ENCODE data around the gene C2CD2. TPM values are rescaled to one million over a fixed set of nuclear protein-coding genes. Genes with fewer than 3 reads are reported as not detected.

The C2CD2 gene
- total RNA-seq, 2 experiments from 2014 or later: 8.2 to 8.8 TPM

GRCh38 chr21:41840880-41841279, 112.9 kb downstream of the C2CD2 start:
- Histone ChIP-seq H3K9me3 (ENCODE audit: control insufficient read depth in 1 of 2, insufficient read depth in 1 of 2, low read length in 2 of 2) (no peaks in the 10 kb centered on the region), H3K4me3 (ENCODE audit: low read length) (no peak overlapping the region), H3K27me3 (ENCODE audit: control insufficient read depth in 1 of 2, insufficient read depth in 2 of 2, low read length in 2 of 2) (no peaks in the 10 kb centered on the region), H3K4me1 (ENCODE audit: insufficient read depth, low read length) (no peaks in the 10 kb centered on the region), H3K36me3 (ENCODE audit: insufficient read depth, low read length) (peaks cover 40% of the 10 kb centered on the region), H3K27ac (ENCODE audit: low read depth in 1 of 2, low read length in 2 of 2) (no peak overlapping the region)
- peaks cover 77% of the 10 kb centered on the region for H3K36me3 Mint-ChIP-seq (ENCODE audit: low read depth)
- POLR2A ChIA-PET: no interaction called here
- CTCF ChIA-PET: no interaction called here
- H3K4me3 Mint-ChIP-seq: no peak overlapping the region
- H3K9me3 Mint-ChIP-seq: peaks cover 3% of the 10 kb centered on the region
- no peak overlapping the region for H3K27ac Mint-ChIP-seq
- H3K27me3 Mint-ChIP-seq: no peaks in the 10 kb centered on the region
- TF ChIP-seq CTCF (IDR thresholded peaks at IDR 0.05): no peak
- no peak for ATAC-seq (ENCODE audit: poor library complexity)
- H3K4me1 Mint-ChIP-seq (ENCODE audit: low read depth): no peaks in the 10 kb centered on the region
- no peak for DNase-seq
- intact Hi-C loops (cut with DNase I, micrococcal nuclease): no loop called here

GRCh38 chr21:41839387-41840000, 114.3 kb downstream of the C2CD2 start:
- CTCF ChIA-PET: no interaction called here
- Histone ChIP-seq H3K4me1 (ENCODE audit: insufficient read depth, low read length) (no peaks in the 10 kb centered on the region), H3K36me3 (ENCODE audit: insufficient read depth, low read length) (peaks cover 47% of the 10 kb centered on the region), H3K27me3 (ENCODE audit: control insufficient read depth in 1 of 2, insufficient read depth in 2 of 2, low read length in 2 of 2) (no peaks in the 10 kb centered on the region), H3K9me3 (ENCODE audit: control insufficient read depth in 1 of 2, insufficient read depth in 1 of 2, low read length in 2 of 2) (no peaks in the 10 kb centered on the region), H3K27ac (ENCODE audit: low read depth in 1 of 2, low read length in 2 of 2) (no peak overlapping the region), H3K4me3 (ENCODE audit: low read length) (no peak overlapping the region)
- Mint-ChIP-seq H3K36me3 (ENCODE audit: low read depth) (peaks cover 86% of the 10 kb centered on the region), H3K27ac (no peak overlapping the region), H3K4me3 (no peak overlapping the region), H3K4me1 (ENCODE audit: low read depth) (no peaks in the 10 kb centered on the region), H3K27me3 (no peaks in the 10 kb centered on the region), H3K9me3 (peaks cover 3% of the 10 kb centered on the region)
- no peak for TF ChIP-seq CTCF (IDR thresholded peaks at IDR 0.05)
- POLR2A ChIA-PET: no interaction called here
- ATAC-seq (ENCODE audit: poor library complexity): no peak
- DNase-seq: no peak
- intact Hi-C loops (cut with DNase I, micrococcal nuclease): no loop called here

- Histone ChIP-seq H3K36me3 (ENCODE audit: insufficient read depth, low read length) (peaks cover 56% of the 10 kb centered on the region), H3K4me3 (ENCODE audit: low read length) (no peak overlapping the region), H3K9me3 (ENCODE audit: control insufficient read depth in 1 of 2, insufficient read depth in 1 of 2, low read length in 2 of 2) (no peaks in the 10 kb centered on the region), H3K27me3 (ENCODE audit: control insufficient read depth in 1 of 2, insufficient read depth in 2 of 2, low read length in 2 of 2) (no peaks in the 10 kb centered on the region), H3K4me1 (ENCODE audit: insufficient read depth, low read length) (no peaks in the 10 kb centered on the region), H3K27ac (ENCODE audit: low read depth in 1 of 2, low read length in 2 of 2) (no peak overlapping the region)
- H3K4me3 Mint-ChIP-seq: no peak overlapping the region
- TF ChIP-seq CTCF (IDR thresholded peaks at IDR 0.05): no peak
- intact Hi-C loops (cut with DNase I, micrococcal nuclease): no loop called here
- H3K27me3 Mint-ChIP-seq: no peaks in the 10 kb centered on the region
- no peak for DNase-seq
- ChIA-PET POLR2A (no interaction called here), CTCF (no interaction called here)
- no peak for ATAC-seq (ENCODE audit: poor library complexity)
- no peaks in the 10 kb centered on the region for H3K4me1 Mint-ChIP-seq (ENCODE audit: low read depth)
- H3K36me3 Mint-ChIP-seq (ENCODE audit: low read depth): peaks cover 87% of the 10 kb centered on the region
- H3K9me3 Mint-ChIP-seq: peaks cover 3% of the 10 kb centered on the region
- H3K27ac Mint-ChIP-seq: no peak overlapping the region
Measured at GRCh38 chr21:41837756-41838297, 116.0 kb downstream of the C2CD2 start.
